GM19438 (cell line): ENCODE measurements around the gene MAGEA9B.
"Not testable (repeated sequence)": the region's sequence is repeated elsewhere in the genome, so short reads cannot be mapped to it uniquely, and the experiment has no call there.

Experiments used
- ATAC-seq: cut with Tn5 transposase; IDR thresholded peaks from one replicate; pipeline ENCODE4 v1.9.1; 2021; ENCODE audit warnings: low read depth; ENCODE audit not compliant: unreplicated experiment

The MAGEA9B gene

GRCh38 chrX:149572743-149573142 lies 14.5 kb downstream of the MAGEA9B start:
- ATAC-seq, result no peak

GRCh38 chrX:149571770-149572169 lies 15.5 kb downstream of the MAGEA9B start:
- no peak for ATAC-seq

DNA sequence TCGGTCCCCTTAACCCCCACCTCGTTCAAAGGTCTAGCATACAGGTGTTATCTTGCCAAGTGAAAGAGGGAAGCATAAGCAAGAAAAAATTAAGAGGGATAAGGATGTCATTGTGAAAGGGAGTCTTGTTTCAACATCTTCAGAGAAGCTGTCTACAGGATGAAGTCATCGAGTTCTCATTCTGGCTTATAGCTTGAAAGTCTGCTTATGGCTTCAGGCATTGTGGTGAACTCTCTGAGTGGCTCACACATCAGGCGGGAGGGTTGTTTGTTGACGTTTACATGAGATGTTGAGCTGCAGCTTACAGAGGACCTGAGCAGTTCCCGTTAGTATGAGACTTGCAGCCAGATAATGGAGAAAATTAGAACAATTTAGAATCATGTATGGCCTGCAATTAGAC lies 16.6 kb downstream of the MAGEA9B start:
- no peak for ATAC-seq

- ATAC-seq, result no peak
Measured at GRCh38 chrX:149569770-149570169, 17.5 kb downstream of the MAGEA9B start.

GRCh38 chrX:149568701-149569296 lies 18.5 kb downstream of the MAGEA9B start:
- ATAC-seq, result no peak

- no peak for ATAC-seq
Measured at GRCh38 chrX:149567621-149568417, 19.4 kb downstream of the MAGEA9B start.

DNA sequence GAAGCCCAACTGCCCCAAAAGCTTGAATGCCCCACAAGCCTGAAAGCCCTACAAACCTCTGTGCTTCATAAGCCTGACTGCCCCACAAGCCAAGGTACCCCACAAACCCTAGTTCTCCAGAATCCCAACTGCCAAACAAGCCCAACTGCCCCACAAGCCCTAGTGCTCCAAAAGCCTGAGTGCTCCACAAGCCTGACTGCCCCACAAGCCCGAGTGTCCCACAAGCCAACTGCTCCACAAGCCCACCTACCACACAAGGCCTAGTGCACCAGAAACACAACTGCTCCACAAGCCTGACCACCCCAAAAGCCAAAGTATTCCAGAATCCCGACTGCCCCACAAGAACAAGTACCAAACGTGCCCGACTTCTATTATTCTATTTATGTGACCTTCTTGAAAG lies 23.9 kb downstream of the MAGEA9B start:
- no peak for ATAC-seq

GRCh38 chrX:149555251-149555650 lies 32.0 kb downstream of the MAGEA9B start:
- not testable (repeated sequence) for ATAC-seq

DNA sequence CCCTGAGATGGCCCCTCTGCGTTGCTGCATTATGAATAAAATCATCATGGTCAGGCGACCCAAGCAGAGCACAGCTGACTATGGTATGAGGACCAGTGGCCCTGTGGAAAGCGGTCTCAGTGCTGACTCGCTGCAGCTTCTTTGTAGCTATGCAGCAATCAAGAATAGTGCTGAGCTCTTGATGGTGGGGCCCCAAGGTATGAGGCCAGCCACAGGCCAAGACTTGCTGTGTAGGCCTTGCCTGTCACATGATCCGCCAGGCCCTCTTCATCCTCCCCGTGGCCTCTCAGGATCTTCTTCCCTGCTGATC lies 35.4 kb downstream of the MAGEA9B start:
- ATAC-seq, result not testable (repeated sequence)

DNA sequence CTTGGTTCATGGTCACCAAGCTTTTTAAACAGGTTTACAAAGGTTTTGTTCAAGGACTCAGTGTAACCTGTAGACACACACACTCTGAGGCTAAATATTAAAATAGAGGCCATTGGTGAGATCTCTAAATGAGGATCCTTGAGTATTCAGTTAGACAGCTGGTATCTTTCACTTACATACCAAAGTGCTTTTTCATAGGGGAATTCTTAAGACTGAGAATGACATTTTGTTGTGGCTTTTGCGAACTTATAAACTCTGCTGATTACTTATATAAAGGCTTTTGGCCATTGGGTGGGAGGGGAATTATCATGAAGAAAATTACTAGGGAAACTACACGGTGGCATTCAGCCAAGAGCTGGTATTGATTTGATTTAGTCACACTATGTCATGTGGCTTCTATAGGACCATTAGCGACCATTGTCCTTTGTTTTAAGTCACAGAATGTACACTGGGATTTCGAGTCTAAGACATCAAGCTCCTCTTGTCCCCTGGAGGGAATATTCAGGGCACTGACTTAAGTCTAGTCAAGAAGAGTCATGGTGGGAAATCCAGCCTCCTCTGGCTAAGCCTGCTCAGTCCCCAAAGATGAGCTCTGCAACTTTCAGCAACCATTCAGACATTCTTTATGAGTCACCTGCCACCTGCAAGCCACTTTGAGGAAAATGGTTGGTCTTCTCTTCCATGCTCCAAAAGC lies 35.9 kb downstream of the MAGEA9B start:
- ATAC-seq, result not testable (repeated sequence)

DNA sequence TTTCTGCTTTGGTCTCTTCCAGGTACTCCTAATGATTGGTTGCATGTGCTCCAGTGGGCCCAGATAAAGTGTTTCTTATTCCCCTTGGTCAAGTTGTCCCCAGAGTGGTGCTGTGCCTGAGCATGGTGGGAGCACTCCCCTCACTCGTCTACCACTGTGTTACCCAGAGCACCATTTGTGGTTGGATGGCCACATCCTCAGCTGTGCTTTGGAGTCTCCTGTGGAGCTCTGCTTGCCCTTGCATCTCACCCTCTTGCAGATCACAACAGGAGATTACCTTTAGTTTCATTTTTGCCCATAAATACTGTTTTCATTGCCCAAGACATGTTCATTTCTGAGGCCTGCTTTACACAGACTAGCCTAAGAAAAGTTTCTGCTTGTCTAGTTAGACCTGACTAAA lies 36.8 kb downstream of the MAGEA9B start:
- ATAC-seq, result not testable (repeated sequence)

- not testable (repeated sequence) for ATAC-seq
Measured at GRCh38 chrX:149549701-149550100, 37.6 kb downstream of the MAGEA9B start, which contains the start of gene HSFX3. Gene HSFX3, minus strand, starts transcription at chrX:149549924. Its CDS starts 72 bp downstream, at chrX:149549852.

DNA sequence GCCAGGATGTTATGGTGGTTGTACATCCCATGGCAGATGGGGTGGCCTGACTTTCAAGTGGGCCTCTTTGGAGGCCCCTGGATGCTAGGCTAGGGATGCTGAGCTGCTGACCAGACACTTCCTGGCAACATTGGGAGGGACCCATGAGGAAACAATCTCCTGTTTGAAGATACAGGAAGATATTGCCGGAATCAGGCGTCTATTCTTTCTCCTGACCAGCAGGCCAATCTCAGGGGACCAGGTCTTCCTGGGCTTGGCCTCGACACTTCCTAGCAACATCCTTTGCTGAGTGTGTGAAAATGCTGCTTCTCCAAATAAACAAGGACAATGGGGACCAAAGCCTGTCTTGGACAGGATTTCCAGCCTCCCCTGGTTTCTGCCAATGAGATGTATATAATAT lies 39.5 kb downstream of the MAGEA9B start:
- ATAC-seq, result not testable (repeated sequence)

GRCh38 chrX:149546962-149547361 lies 40.3 kb downstream of the MAGEA9B start:
- ATAC-seq, result not testable (repeated sequence)

GRCh38 chrX:149545545-149546543 lies 41.4 kb downstream of the MAGEA9B start:
- peak; percentile 54 for ATAC-seq

- ATAC-seq, result no peak
Measured at GRCh38 chrX:149541521-149542047, 45.7 kb downstream of the MAGEA9B start.

DNA sequence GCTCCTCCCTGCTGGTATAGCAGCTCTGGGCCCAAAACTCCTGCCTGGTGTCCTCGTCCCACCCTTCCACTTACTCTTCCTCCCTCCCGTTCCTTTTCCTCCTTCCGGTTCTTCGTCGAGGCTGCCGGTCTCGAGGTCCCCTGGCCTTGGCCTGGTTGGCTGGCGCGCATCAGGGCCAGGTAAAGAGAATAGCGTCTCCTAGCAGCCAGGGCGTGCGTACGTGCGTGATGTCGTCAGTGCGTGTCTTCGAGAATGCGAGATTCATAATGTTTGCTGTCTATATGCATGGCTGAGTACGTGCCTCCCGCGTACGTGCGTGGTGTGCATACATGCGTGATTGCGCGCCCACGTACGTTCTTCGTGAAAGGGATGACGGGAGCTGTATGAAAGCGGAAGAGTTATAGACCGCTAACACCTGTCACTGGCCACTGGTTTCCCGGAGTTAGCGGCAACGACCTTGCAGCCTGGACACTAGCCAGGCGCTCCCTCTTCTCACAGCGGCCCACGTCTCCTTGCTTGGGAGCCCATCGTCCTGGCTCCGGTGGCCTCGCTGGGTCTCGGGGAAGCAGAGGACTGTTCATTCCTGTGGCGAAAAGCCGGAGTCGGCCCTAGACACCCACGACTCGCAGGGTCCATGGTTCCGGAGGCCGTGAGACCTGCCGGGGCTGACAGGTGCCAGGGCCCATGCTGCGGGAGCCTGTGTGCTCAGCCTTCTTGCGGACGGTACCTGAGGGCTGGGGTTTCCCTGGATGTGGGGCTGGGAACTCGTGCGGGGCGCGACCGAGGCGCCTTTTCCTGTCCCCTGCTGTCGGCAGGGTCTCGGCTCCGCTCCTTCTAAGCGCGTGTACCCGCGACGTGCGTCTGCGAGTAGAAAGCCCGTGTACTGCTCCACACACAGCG lies 46.4 kb downstream of the MAGEA9B start, which contains the start of gene EOLA1:
TSS of gene EOLA1 (plus strand) at position 392 of the 900 bp plus-strand sequence. CDS start 4,619 bp downstream, outside the sequence.
- peak; percentile 61 for ATAC-seq

DNA sequence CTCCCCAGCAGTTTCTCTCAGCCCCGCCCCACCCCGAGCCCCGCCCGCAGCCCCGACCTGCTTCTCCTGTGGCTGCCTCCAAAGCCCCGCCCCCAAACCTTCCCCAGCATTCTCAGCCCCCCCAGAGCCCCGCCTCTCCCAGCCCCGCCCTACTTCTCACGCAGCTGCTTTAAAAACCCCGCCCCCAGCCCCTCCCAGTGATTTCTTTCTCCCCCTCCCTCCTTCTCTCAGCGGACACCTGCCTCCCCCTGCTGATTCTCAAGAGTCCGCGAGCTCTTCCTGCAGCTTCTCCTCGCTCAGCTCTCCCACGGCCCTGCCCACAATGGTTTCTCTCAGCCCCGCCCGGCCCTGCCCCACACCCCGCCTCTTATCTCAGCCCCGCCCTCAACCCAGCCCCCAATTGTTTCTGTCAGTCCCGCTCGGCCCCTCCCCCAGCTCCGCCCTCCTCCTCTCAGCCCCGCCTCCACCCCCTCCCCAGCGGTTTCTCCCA lies 47.1 kb downstream of the MAGEA9B start:
- ATAC-seq, result peak; percentile 1
